GM12878 (cell line): ENCODE results near the gene PPP1R3G. TPM values are rescaled to one million over a fixed set of nuclear protein-coding genes. Genes with fewer than 3 reads are reported as not detected.

Experiments used
- ATAC-seq: fragments of 200-7000 bp; cut with Tn5 transposase; 3 replicates; pipeline ENCODE4 v1.9.1; 2020; ENCODE audit warnings: mild to moderate bottlenecking, moderate library complexity
- BruUV-seq: library from RNA; stranded (reverse); fragments of 400-500 nt; replicated peaks from 2 replicates; lab custom pipeline; 2021; lab: Mats Ljungman, UMichigan
- CTCF ChIA-PET: fragments of 300-600 bp; sonication (Branson Sonifier 250); formaldehyde crosslinking; extraction: SDS; loops from one replicate; lab custom pipeline; 2021; ENCODE audit warnings: inconsistent platforms; lab: Yijun Ruan, JAX
- POLR2A ChIA-PET: fragments of 350-600 bp; formaldehyde crosslinking; extraction: SDS; loops from one replicate; lab custom pipeline; 2021; ENCODE audit warnings: inconsistent platforms; lab: Charles Lee
- RAD21 ChIA-PET: fragments of 300-600 bp; sonication (Branson Sonifier 250); formaldehyde crosslinking; loops from one replicate; lab custom pipeline; 2023; ENCODE audit warnings: antibody characterized with exemption; ENCODE audit not compliant: unreplicated experiment; lab: Charles Lee
- SMC1A ChIA-PET: fragments of 300-600 bp; sonication (Branson Sonifier 250); formaldehyde crosslinking; loops from one replicate; lab custom pipeline; 2023; ENCODE audit not compliant: unreplicated experiment, uncharacterized antibody; lab: Charles Lee
- DNase-seq: peaks from one replicate; pipeline ENCODE4 v3.0.0-alpha.2; 2011; ENCODE audit warnings: low read depth, low spot score
- FAIRE-seq: peaks from 3 replicates; lab custom pipeline; 2011; peaks lifted over from hg19 to GRCh38; lab: Jason Lieb, UNC
- H2AFZ ChIP-seq: 2 replicates; pipeline ENCODE4 v1.6.0; 2011; ENCODE audit warnings: low read depth, low read length, control low read depth; ENCODE audit not compliant: control insufficient read depth
- H3K27ac ChIP-seq: 2 replicates; pipeline ENCODE4 v1.5.1; 2011; ENCODE audit warnings: control low read depth; ENCODE audit not compliant: control insufficient read depth, insufficient read depth
- H3K27me3 ChIP-seq, 2 experiments: replicated peaks in 1 of 2; 2 replicates each; pipeline versions ENCODE4 v1.6.0 to v1.6.1; 2011; ENCODE audit warnings: low read length in 1 of 2; ENCODE audit not compliant: control insufficient read depth in 2 of 2, insufficient read depth in 2 of 2
- H3K36me3 ChIP-seq, 2 experiments: 2 replicates each; pipeline ENCODE4 v1.5.1; 2011; ENCODE audit warnings: low read length in 1 of 2; ENCODE audit not compliant: control insufficient read depth in 2 of 2, insufficient read depth in 2 of 2
- H3K4me1 ChIP-seq: 2 replicates; pipeline ENCODE4 v1.6.1; 2011; ENCODE audit warnings: mild to moderate bottlenecking, low read length, moderate library complexity, mixed read lengths; ENCODE audit not compliant: control insufficient read depth, insufficient read depth
- H3K4me2 ChIP-seq: 2 replicates; pipeline ENCODE4 v1.6.0; 2011; ENCODE audit warnings: control low read depth; ENCODE audit not compliant: control insufficient read depth, insufficient read depth
- H3K4me3 ChIP-seq: fragments of 200-600 bp; sonication (generic); 2 replicates; pipeline ENCODE4 v1.5.1; 2016
- H3K79me2 ChIP-seq: 2 replicates; pipeline ENCODE4 v1.6.0; 2011; ENCODE audit warnings: low read length; ENCODE audit not compliant: control insufficient read depth, insufficient read depth
- H3K9ac ChIP-seq: 2 replicates; pipeline ENCODE4 v1.8.0; 2011; ENCODE audit warnings: low read length, control low read depth, mixed read lengths; ENCODE audit not compliant: control insufficient read depth, insufficient read depth
- H3K9me3 ChIP-seq: replicated peaks from 3 replicates; pipeline ENCODE4 v1.5.1; 2011; ENCODE audit warnings: mild to moderate bottlenecking, low read length; ENCODE audit not compliant: control insufficient read depth, insufficient read depth
- H4K20me1 ChIP-seq: 2 replicates; pipeline ENCODE4 v1.6.0; 2011; ENCODE audit not compliant: control insufficient read depth, insufficient read depth
- FOS ChIP-seq: IDR thresholded peaks from 3 replicates; pipeline ENCODE4 v1.6.1; 2011; ENCODE audit warnings: borderline replicate concordance; ENCODE audit not compliant: insufficient read length; ENCODE audit errors: extremely low read depth
- HCFC1 ChIP-seq: fragments of 150-350 bp; IDR thresholded peaks from 2 replicates; pipeline ENCODE4 v1.6.1; 2014; ENCODE audit warnings: low read length
- HDAC2 ChIP-seq: fragments of 200-600 bp; sonication (generic); IDR thresholded peaks from 2 replicates; pipeline ENCODE4 v1.6.1; 2017
- KLF5 ChIP-seq: fragments of 450-650 bp; IDR thresholded peaks from 2 replicates; pipeline ENCODE4 v1.6.1; 2014; ENCODE audit warnings: mild to moderate bottlenecking; ENCODE audit not compliant: partially characterized antibody
- RAD51 ChIP-seq: fragments of 450-650 bp; IDR thresholded peaks from 2 replicates; pipeline ENCODE4 v1.6.1; 2016; ENCODE audit warnings: moderate library complexity, mild to moderate bottlenecking, inconsistent platforms
- RB1 ChIP-seq: fragments of 450-650 bp; formaldehyde crosslinking; IDR thresholded peaks from 2 replicates; pipeline ENCODE4 v1.6.1; 2017; ENCODE audit warnings: mild to moderate bottlenecking, borderline replicate concordance
- RELB ChIP-seq: fragments of 450-650 bp; IDR thresholded peaks from 2 replicates; pipeline ENCODE4 v1.6.1; 2017; ENCODE audit warnings: low read depth, mild to moderate bottlenecking, moderate library complexity
- SP1 ChIP-seq: IDR thresholded peaks from one replicate; pipeline ENCODE4 v1.6.1; 2011; ENCODE audit warnings: low read depth, low read length
- TAF1 ChIP-seq: IDR thresholded peaks from 2 replicates; pipeline ENCODE4 v1.6.1; 2011; ENCODE audit warnings: mild to moderate bottlenecking, low read depth, low read length, borderline replicate concordance
- TCF12 ChIP-seq: IDR thresholded peaks from 2 replicates; pipeline ENCODE4 v1.6.1; 2011; ENCODE audit warnings: low read depth, mild to moderate bottlenecking, low read length
- ZZZ3 ChIP-seq: IDR thresholded peaks from 2 replicates; pipeline ENCODE4 v1.6.1; 2011; ENCODE audit warnings: low read depth; ENCODE audit not compliant: control insufficient read depth, insufficient read length
- WGBS: methylation state at CpG from one replicate; pipeline ENCODE4 v1.1.6; 2016; ENCODE audit warnings: low lambda C conversion rate; ENCODE audit not compliant: insufficient replicate concordance, insufficient coverage; ENCODE audit errors: missing lambda C conversion rate; 5-methylcytosine and 5-hydroxymethylcytosine counted together
- in situ Hi-C: fragments of 300-500 bp; cut with MboI; formaldehyde crosslinking; loops from 9 replicates; pipeline ENCODE4 v1.14.3; 2018; ENCODE audit warnings: mixed read lengths
- intact Hi-C: fragments of 100-400 bp; cut with micrococcal nuclease; formaldehyde crosslinking; loops from one replicate; pipeline ENCODE4 v1.14.2; 2022; ENCODE audit not compliant: unreplicated experiment
- polyA plus RNA-seq, 11 experiments: library from polyadenylated mRNA; depleted of rRNA in 4 of 11; unstranded in 6 of 11; stranded (reverse) in 5 of 11; fragments of >200 nt; fragmentation: Nextera tagmentation in 4 of 11; fragmentation: Illumina TruSeq in 1 of 11; extraction: Ambion mirVana in 4 of 11; extraction: Trizol in 1 of 11; gene quantifications; 1 replicate in 1 of 11; 2 replicates in 10 of 11; pipeline versions ENCODE4 v1.2.1 to v1.2.3, GENCODE V29; 2011 to 2016; ENCODE audit warnings: inconsistent platforms in 2 of 11, missing spikeins in 2 of 11, low read depth in 1 of 11
- total RNA-seq, 4 experiments: library from RNA; depleted of rRNA in 3 of 4; stranded (reverse); fragments of >200 nt in 3 of 4; fragmentation: Illumina TruSeq in 1 of 4; extraction: Trizol in 1 of 4; gene quantifications; 2 replicates each; pipeline versions ENCODE4 v1.2.1 to v1.2.3, GENCODE V29; 2013 to 2021
- TF ChIP-seq, protein P1 (sequence below): fragments of 450-650 bp; IDR thresholded peaks from 2 replicates; pipeline ENCODE4 v1.6.1; 2018; ENCODE audit warnings: mild to moderate bottlenecking, low read depth, moderate library complexity; ENCODE audit not compliant: partially characterized antibody
- TF ChIP-seq, protein P2 (sequence below): fragments of 450-650 bp; formaldehyde crosslinking; IDR thresholded peaks from 2 replicates; pipeline ENCODE4 v1.4.0; 2022; ENCODE audit warnings: mild to moderate bottlenecking, moderate library complexity
- TF ChIP-seq, protein P3 (sequence below): IDR thresholded peaks from 2 replicates; pipeline ENCODE4 v1.6.1; 2011; ENCODE audit warnings: mild to moderate bottlenecking, low read depth, low read length, moderate library complexity; ENCODE audit not compliant: insufficient replicate concordance

Gene PPP1R3G
- total and polyA plus RNA-seq, 10 of the 15 experiments (the other 5 are each of a cell fraction or from before 2014, with no cell fraction given): 0.01 to 0.10 (median 0.04) TPM; not detected in 4

- Histone ChIP-seq H3K4me2 (no peak overlapping the region), H3K4me3 (no peak overlapping the region), H3K9me3 (no peaks in the 10 kb centered on the region), H3K27ac (no peak overlapping the region), H3K27me3 (no peaks in the 10 kb centered on the region), H4K20me1 (no peaks in the 10 kb centered on the region), H3K9ac (no peak overlapping the region), H3K4me1 (no peaks in the 10 kb centered on the region), H2AFZ (no peak overlapping the region), H3K36me3 (no peaks in the 10 kb centered on the region; a peak in 1 of 4 replicates), H3K79me2 (no peaks in the 10 kb centered on the region)
- SMC1A ChIA-PET: no interaction called here
- intact Hi-C loops: no loop called here
- no peak for DNase-seq
- FAIRE-seq: no peak
- in situ Hi-C loops: no loop called here
- RAD21 ChIA-PET: no interaction called here
- no peak for ATAC-seq
- WGBS: 45% methylated on average over 4 of the region's 4 CpGs
- POLR2A ChIA-PET: no interaction called here
- TF ChIP-seq, protein P1, sequence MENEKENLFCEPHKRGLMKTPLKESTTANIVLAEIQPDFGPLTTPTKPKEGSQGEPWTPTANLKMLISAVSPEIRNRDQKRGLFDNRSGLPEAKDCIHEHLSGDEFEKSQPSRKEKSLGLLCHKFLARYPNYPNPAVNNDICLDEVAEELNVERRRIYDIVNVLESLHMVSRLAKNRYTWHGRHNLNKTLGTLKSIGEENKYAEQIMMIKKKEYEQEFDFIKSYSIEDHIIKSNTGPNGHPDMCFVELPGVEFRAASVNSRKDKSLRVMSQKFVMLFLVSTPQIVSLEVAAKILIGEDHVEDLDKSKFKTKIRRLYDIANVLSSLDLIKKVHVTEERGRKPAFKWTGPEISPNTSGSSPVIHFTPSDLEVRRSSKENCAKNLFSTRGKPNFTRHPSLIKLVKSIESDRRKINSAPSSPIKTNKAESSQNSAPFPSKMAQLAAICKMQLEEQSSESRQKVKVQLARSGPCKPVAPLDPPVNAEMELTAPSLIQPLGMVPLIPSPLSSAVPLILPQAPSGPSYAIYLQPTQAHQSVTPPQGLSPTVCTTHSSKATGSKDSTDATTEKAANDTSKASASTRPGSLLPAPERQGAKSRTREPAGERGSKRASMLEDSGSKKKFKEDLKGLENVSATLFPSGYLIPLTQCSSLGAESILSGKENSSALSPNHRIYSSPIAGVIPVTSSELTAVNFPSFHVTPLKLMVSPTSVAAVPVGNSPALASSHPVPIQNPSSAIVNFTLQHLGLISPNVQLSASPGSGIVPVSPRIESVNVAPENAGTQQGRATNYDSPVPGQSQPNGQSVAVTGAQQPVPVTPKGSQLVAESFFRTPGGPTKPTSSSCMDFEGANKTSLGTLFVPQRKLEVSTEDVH: no peak
- TF ChIP-seq FOS (no peak), ZZZ3 (no peak), KLF5 (no peak), TAF1 (no peak), RB1 (no peak), SP1 (no peak), HCFC1 (no peak), RELB (no peak), HDAC2 (no peak), TCF12 (no peak), RAD51 (no peak)
- TF ChIP-seq, protein P2, sequence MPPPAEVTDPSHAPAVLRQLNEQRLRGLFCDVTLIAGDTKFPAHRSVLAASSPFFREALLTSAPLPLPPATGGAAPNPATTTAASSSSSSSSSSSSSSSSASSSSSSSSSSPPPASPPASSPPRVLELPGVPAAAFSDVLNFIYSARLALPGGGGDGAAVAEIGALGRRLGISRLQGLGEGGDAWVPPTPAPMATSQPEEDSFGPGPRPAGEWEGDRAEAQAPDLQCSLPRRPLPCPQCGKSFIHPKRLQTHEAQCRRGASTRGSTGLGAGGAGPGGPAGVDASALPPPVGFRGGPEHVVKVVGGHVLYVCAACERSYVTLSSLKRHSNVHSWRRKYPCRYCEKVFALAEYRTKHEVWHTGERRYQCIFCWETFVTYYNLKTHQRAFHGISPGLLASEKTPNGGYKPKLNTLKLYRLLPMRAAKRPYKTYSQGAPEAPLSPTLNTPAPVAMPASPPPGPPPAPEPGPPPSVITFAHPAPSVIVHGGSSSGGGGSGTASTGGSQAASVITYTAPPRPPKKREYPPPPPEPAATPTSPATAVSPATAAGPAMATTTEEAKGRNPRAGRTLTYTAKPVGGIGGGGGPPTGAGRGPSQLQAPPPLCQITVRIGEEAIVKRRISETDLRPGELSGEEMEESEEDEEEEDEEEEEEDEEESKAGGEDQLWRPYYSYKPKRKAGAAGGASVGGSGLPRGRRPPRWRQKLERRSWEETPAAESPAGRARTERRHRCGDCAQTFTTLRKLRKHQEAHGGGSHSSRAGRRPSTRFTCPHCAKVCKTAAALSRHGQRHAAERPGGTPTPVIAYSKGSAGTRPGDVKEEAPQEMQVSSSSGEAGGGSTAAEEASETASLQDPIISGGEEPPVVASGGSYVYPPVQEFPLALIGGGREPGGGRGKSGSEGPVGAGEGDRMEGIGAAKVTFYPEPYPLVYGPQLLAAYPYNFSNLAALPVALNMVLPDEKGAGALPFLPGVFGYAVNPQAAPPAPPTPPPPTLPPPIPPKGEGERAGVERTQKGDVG (CRISPR knock-in tag): no peak
- TF ChIP-seq, protein P3, sequence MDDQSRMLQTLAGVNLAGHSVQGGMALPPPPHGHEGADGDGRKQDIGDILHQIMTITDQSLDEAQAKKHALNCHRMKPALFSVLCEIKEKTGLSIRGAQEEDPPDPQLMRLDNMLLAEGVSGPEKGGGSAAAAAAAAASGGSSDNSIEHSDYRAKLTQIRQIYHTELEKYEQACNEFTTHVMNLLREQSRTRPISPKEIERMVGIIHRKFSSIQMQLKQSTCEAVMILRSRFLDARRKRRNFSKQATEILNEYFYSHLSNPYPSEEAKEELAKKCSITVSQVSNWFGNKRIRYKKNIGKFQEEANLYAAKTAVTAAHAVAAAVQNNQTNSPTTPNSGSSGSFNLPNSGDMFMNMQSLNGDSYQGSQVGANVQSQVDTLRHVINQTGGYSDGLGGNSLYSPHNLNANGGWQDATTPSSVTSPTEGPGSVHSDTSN: no peak
- BruUV-seq: no TSS peak
- CTCF ChIA-PET: interaction anchor here (0.6 to 0.7 kb wide), 2 partner anchors 17 to 177 kb away, joined by 3 read pairs; no protein-coding TSS in a partner anchor
Observed at GRCh38 chr6:5126214-5126613, 41.1 kb downstream of the PPP1R3G start.
